GM12872 (cell line): ENCODE measurements around the gene GRK6.

Experiments used
- TF ChIP-seq, protein P1 (sequence below): IDR thresholded peaks from 3 replicates; pipeline ENCODE4 v1.5.1; 2011; ENCODE audit warnings: low read depth, mild to moderate bottlenecking, low read length, moderate library complexity; ENCODE audit not compliant: insufficient read depth

GRK6 gene

GRCh38 chr5:177403102-177403791, 23.2 kb upstream of the GRK6 start:
- TF ChIP-seq, protein P1, sequence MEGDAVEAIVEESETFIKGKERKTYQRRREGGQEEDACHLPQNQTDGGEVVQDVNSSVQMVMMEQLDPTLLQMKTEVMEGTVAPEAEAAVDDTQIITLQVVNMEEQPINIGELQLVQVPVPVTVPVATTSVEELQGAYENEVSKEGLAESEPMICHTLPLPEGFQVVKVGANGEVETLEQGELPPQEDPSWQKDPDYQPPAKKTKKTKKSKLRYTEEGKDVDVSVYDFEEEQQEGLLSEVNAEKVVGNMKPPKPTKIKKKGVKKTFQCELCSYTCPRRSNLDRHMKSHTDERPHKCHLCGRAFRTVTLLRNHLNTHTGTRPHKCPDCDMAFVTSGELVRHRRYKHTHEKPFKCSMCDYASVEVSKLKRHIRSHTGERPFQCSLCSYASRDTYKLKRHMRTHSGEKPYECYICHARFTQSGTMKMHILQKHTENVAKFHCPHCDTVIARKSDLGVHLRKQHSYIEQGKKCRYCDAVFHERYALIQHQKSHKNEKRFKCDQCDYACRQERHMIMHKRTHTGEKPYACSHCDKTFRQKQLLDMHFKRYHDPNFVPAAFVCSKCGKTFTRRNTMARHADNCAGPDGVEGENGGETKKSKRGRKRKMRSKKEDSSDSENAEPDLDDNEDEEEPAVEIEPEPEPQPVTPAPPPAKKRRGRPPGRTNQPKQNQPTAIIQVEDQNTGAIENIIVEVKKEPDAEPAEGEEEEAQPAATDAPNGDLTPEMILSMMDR, result peak; percentile 27; the same call in 2 of the 3 replicates

DNA sequence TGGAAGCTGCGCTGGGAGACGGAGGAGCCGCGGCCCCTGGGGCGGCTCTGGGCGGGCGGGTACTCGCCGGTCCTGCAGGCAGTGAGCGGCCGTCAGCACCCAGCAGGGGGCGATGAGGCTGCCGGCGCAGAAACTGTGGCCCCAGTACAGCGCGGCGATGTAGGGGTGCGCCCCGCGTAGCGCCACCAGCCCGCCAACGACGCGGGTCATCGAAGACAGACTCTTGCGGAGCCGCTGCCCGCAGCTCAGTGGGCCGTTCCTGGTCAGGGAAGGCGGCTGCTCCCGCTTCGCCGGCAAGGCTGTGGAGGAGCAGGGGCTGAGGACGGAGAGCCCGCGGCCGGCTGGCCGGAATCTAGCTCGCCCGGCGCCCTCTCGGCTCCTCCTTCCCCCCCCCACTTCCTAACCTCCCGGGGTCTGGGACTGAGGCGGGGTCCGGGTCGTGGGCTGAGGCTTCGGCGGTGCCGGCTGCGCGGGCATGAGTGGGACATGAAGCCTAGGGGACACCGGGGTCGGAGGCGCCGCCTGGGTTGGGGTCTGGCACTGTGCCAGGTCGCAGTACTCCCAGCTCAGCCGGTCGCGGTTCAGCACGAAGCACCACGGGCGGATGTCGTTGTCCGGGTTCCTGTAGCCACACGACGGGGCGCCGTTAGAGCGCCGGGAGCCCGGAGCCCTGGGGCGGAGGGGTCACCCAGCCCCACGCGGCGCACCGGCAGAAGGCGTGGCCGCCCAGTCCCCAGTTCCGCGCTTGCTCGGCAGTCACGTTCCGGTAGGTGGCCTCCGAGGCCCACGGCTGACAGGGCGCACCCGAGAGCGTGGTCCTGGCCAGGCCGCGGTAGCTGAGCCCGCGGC, 22.5 kb upstream of the GRK6 start:
- TF ChIP-seq, protein P1, result peak; percentile 87

DNA sequence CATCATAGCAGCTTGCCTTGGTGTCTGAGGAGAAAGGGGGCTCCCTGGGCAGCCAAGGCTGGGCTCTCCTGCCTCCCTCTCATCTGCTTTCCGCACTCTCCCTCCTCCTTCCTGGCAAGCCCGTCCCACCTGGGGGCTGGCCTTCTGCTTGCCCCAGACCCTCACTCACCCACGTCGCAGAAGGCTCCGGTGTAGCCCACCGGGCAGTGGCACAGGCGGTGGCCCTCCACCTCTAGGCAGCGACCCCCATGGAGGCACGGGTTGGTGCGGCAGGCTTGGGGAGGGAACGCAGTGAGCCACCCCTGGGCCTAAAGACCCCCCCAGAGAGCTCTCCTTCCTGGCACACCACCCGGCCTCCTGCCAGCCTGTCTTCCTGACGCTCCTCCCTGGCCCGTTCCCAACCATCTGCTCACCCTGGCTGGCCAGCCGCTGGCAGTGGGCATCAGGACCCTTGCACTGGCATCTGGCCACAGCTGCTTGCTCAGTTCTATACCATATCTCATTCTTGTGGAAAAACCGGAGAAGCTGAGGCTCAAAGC, 21.8 kb upstream of the GRK6 start:
- TF ChIP-seq, protein P1, result no peak

DNA sequence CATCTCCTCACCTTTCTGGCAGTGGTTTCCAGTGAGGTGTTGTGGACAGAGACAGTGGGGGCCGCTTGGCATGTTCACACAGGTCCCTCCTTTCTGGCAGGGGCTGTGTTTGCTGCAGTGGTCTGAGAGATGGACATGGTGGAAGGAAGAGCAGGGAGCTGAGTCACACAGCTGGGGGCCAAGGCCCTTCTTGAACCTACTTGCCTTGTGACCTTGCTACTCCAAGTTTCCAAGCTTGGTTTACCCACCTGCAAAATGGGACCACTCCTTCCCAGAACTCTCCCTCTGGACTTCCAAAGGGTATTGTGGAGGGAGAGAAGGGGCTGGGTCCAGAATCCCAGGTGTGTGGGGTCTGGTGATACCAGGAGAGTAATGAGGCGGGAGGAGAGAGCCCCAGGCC, 21.2 kb upstream of the GRK6 start:
- TF ChIP-seq, protein P1, result no peak

- TF ChIP-seq, protein P1, result 0 out of 3 replicates have a peak, but pooled peaks have one; percentile 16
These were observed 20.7 kb upstream of the GRK6 start for GRCh38 chr5:177405805-177406204.

DNA sequence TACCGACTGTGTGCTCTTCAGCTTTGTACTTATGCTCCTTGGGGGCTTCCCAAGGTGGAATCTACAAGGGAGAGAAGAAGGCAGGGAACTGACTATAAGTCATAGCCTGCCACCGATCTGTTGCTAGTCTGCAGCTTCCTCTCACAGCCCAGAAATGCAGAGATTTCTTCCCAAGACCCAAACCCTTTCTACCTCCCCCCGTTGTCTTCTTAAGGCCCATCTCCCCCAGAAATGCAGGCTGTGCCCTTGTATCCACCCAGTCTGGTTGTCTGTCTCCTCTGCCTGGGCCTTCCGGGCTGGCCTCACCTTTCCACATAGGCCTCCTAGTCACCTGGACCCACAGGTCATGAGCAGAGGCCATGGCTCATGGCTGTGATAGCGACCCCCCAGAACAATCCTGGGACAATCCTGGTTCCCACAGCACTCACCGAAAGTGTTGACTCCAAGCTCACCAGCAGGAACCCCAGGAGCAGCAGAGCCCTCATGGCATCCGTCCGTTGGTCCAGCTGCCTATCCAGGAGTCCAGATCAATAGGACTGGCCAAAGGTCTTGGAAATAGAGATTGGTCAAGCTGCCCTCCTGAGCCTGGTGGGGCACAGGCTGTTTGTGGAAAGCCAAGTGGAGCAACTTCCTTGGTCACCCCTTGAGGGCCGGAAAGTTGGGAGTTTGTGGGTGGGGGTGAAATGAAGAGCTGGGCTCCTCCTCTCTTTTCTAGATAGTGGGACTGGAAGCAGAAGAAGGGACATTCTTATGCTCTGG, 17.3 kb upstream of the GRK6 start, which contains the start of gene F12:
Gene F12, minus strand, starts transcription at position 522 of the 759 bp plus-strand sequence. Its CDS starts 37 bp downstream, at position 485.
- TF ChIP-seq, protein P1, result no peak
